Measurements from ENCODE around the gene CHL1. TPM values are rescaled to one million over a fixed set of nuclear protein-coding genes. Genes with fewer than 3 reads are reported as not detected.
"Not testable (repeated sequence)": the region's sequence is repeated elsewhere in the genome, so short reads cannot be mapped to it uniquely, and the experiment has no call there.

Gene CHL1
- total RNA-seq, 2 experiments from 2014 or later: not detected

DNA sequence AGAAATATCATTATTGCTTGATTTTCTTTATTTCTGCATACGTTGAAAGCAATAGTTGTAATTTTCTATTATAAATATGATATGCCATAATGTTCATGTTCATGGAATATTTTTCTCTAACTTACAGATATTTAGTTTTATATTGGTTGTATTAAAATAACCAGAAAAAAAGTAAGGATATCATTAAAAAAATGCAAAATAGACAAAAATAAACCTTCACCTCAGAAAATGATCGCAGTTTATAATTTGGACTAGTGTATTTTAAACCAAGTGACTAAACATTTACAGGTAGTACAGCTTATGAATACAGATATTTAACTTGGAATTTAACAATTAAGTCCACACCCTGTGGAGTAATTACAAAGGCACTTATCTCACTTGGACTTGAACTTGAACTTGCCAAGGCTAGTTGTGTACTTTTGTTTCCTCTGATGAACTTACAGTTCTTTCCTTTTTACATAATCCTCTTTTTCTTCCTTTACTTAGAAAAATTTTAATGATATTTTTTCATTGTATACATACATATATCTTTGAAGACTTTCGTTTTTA, 156.7 kb downstream of the CHL1 start:
- DNase-seq (no peak), ATAC-seq (no peak)
- Mint-ChIP-seq H3K27me3 (no peaks in the 10 kb centered on the region), H3K36me3 (no peaks in the 10 kb centered on the region), H3K4me1 (no peaks in the 10 kb centered on the region), H3K4me3 (no peak overlapping the region), H3K27ac (no peak overlapping the region), H3K9me3 (ENCODE audit: low read depth) (no peaks in the 10 kb centered on the region)
- CTCF ChIA-PET: interaction anchor here (1.4 to 2.0 kb wide), 2 partner anchors 9 to 34 kb away, joined by 4 read pairs; no protein-coding TSS in a partner anchor

DNA sequence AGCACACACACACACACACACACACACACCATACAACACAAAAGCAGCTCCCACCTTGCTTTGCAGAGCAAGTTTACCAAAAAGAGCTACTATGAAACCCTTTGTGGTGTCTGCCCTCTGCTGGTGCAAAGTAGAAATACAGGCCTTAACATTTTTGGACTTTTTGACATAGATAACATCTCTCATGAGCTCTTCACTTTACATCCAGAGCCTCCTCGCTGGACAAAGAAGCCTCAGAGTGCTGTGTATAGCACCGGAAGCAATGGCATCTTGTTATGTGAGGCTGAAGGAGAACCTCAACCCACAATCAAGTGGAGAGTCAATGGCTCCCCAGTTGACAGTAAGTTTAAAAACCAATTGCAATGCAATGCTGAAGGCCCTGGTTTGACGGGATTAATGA, 157.9 kb downstream of the CHL1 start:
- ATAC-seq: no peak

DNA sequence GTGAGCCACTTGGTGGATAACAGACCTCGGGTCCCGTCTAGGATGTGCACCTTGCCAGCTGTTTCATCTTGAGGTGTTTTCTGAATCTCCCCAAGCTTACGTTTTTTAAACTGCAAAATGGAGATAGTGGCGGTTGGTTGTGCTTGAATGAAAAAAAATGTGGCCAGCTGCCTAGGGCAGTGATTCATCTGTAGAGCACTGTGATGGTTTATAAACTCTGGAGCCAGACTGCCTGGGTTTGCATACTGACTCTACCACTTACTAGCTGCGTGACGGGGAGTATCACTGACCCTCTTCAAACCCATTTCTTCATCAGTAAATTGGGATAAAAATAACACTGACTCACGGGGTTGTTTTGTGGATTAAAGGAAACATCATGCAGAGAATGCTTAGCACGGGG, 159.1 kb downstream of the CHL1 start:
- Mint-ChIP-seq H3K4me1 (no peaks in the 10 kb centered on the region), H3K36me3 (no peaks in the 10 kb centered on the region), H3K9me3 (ENCODE audit: low read depth) (no peaks in the 10 kb centered on the region), H3K4me3 (no peak overlapping the region), H3K27ac (no peak overlapping the region), H3K27me3 (no peaks in the 10 kb centered on the region)
- ATAC-seq (no peak), DNase-seq (no peak)
- CTCF ChIA-PET: no interaction called here

More for the DNA sequence above, 157.9 kb downstream of the CHL1 start:
- Mint-ChIP-seq H3K36me3 (no peaks in the 10 kb centered on the region), H3K9me3 (ENCODE audit: low read depth) (no peaks in the 10 kb centered on the region), H3K4me3 (no peak overlapping the region), H3K4me1 (no peaks in the 10 kb centered on the region), H3K27ac (no peak overlapping the region), H3K27me3 (no peaks in the 10 kb centered on the region)
- CTCF ChIA-PET: interaction anchor here (1.0 to 1.4 kb wide), 3 partner anchors 23 to 316 kb away, joined by 3 to 4 read pairs (median 4); no protein-coding TSS in a partner anchor
- DNase-seq: no peak

DNA sequence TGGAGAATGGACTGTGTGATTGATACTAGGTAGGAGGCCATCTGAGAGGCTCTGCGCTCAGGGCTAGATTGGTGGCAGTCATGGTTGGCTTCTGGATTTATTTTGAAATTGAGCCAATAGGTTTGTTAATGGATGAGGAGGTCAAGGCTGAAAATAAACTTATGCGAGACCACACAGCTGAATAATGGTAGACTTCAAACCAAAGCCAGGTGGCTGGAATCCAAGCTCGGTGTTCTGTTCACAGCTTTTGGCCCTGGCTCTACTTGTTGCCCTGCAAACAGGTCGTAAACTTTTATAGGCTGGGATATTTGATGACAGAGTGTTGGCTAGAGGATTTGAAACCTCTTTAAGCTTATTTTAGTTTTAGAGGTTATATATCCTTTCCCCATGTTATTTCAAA, 160.4 kb downstream of the CHL1 start:
- Mint-ChIP-seq H3K4me1 (no peaks in the 10 kb centered on the region), H3K27me3 (no peaks in the 10 kb centered on the region), H3K9me3 (ENCODE audit: low read depth) (no peaks in the 10 kb centered on the region), H3K4me3 (no peak overlapping the region), H3K36me3 (no peaks in the 10 kb centered on the region), H3K27ac (no peak overlapping the region)
- CTCF ChIA-PET: no interaction called here
- DNase-seq (no peak), ATAC-seq (no peak)

DNA sequence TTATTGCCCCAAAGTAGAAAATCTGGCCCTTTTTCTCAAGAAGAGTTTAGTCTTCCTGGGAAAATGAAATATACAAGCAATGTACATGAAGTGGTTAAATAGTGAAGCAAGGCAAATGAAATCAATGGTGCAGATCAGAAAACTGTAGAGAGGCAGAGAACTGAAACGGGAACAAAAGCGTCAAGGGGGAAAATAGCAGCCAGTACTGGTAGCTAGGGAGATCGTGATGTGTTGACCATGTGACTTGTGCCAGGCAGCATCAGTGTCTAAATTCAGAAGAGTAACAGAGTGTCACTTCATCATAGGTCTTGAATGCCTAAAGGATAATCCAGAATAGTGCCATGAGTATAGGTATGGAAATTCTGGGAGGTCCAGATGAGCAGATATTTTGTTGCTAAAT, 163.1 kb downstream of the CHL1 start:
- H3K36me3 Mint-ChIP-seq: no peaks in the 10 kb centered on the region
- no peaks in the 10 kb centered on the region for H3K27me3 Mint-ChIP-seq

DNA sequence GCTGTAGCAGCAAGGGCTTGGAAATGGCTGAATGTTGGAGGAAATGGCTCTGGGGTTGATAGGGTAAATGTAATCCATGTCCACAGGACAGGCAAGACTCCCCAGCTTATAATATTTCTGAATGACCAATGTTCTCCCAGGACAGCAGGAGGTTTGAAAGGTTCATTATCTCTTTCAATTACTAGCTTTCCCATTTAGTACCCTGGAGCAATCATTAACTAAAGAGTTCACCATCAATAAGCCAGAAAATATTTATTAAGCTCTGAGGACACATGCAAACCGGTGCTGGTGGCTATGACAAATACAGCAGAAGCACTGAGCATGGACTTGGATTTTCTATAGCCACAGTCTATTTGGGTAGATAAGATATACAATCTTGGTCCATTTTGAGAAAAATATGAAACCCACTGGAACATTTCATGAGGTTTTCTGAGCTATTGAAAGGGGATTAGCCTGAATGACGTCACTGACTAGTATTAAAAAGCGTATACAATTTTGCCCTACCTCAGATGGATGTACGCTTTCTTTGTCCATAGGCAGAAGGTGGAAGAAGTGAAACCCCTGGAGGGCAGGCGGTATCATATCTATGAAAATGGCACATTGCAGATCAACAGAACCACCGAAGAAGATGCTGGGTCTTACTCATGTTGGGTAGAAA, 166.2 kb downstream of the CHL1 start:
- Mint-ChIP-seq H3K27me3 (no peaks in the 10 kb centered on the region), H3K4me3 (no peak overlapping the region), H3K9me3 (ENCODE audit: low read depth) (peaks cover 3% of the 10 kb centered on the region), H3K36me3 (no peaks in the 10 kb centered on the region), H3K27ac (no peak overlapping the region), H3K4me1 (no peaks in the 10 kb centered on the region)
- ATAC-seq (no peak), DNase-seq (no peak)
- CTCF ChIA-PET: interaction anchor here (0.9 kb wide), 1 partner anchor 10 kb away, joined by 4 read pairs; no protein-coding TSS in a partner anchor

More for the DNA sequence above, 163.1 kb downstream of the CHL1 start:
- Mint-ChIP-seq H3K27ac (no peak overlapping the region), H3K4me1 (no peaks in the 10 kb centered on the region), H3K4me3 (no peak overlapping the region), H3K9me3 (ENCODE audit: low read depth) (no peaks in the 10 kb centered on the region)
- CTCF ChIA-PET: no interaction called here
- DNase-seq (no peak), ATAC-seq (no peak)

DNA sequence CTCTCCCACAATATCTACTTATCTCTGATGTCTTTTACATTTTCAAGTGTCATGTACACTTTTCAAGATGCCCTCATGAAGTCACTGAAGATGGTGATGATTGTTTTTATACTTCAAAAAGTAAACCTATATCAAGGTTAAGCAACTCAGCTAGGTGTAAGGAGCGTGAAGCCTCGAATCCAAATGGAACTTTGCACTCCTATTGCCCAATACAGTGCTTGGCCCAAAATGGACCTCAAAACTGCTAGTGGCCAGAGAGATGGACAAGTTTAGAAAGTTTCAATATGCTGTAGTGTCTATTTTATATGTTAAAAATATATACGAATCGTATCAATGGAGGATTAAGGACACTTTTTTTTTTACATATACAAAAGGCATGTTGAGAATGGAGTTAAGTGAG, 167.7 kb downstream of the CHL1 start:
- Mint-ChIP-seq H3K9me3 (ENCODE audit: low read depth) (peaks cover 6% of the 10 kb centered on the region), H3K36me3 (no peaks in the 10 kb centered on the region), H3K4me1 (no peaks in the 10 kb centered on the region), H3K4me3 (no peak overlapping the region), H3K27me3 (no peaks in the 10 kb centered on the region), H3K27ac (no peak overlapping the region)
- CTCF ChIA-PET: no interaction called here
- DNase-seq (no peak), ATAC-seq (no peak)

DNA sequence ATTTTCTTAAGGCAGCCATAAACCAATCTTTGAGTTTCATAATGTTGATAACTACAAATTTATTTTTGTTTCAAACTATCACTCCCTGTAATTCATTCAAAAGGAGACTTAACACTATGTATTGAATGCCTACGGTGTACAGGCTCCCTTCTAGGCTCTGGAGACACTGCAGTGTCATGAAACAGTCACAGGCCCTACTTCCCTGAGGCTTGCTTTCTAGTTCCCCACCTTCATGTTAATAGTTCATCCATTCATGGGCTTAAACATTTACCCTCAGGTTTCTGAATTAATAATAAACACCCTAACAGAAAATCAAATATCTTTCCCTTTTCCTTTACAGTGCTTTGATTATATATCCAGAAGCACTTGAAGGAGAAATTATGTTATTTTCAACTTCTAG, 168.7 kb downstream of the CHL1 start:
- H3K27me3 Mint-ChIP-seq: no peaks in the 10 kb centered on the region
- H3K27ac Mint-ChIP-seq: no peak overlapping the region
- H3K4me1 Mint-ChIP-seq: no peaks in the 10 kb centered on the region
- CTCF ChIA-PET: no interaction called here
- ATAC-seq (no peak), DNase-seq (no peak)
- H3K36me3 Mint-ChIP-seq: no peaks in the 10 kb centered on the region
- H3K9me3 Mint-ChIP-seq (ENCODE audit: low read depth): peaks cover 6% of the 10 kb centered on the region
- no peak overlapping the region for H3K4me3 Mint-ChIP-seq

DNA sequence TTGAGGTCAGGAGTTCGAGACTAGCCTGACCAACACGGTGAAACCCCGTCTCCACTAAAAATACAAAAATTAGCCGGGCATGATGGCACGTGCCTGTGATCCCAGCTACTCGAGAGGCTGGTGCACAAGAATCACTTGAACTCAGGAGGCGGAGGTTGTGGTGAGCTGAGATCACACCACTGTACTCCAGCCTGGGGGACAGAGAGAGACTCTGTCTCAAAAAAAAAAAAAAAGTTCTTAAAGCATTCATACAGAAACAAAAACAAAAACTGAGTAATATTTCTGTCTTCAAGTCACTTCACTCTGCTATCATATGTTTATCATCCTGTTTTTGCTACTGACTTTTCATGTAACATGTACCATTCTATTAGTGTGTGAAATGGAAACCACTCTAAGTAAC, 169.7 kb downstream of the CHL1 start:
- H3K4me3 Mint-ChIP-seq; H3K27me3 Mint-ChIP-seq; H3K9me3 Mint-ChIP-seq (ENCODE audit: low read depth); H3K36me3 Mint-ChIP-seq; CTCF ChIA-PET; H3K27ac Mint-ChIP-seq; DNase-seq; H3K4me1 Mint-ChIP-seq; ATAC-seq: not testable (repeated sequence)

DNA sequence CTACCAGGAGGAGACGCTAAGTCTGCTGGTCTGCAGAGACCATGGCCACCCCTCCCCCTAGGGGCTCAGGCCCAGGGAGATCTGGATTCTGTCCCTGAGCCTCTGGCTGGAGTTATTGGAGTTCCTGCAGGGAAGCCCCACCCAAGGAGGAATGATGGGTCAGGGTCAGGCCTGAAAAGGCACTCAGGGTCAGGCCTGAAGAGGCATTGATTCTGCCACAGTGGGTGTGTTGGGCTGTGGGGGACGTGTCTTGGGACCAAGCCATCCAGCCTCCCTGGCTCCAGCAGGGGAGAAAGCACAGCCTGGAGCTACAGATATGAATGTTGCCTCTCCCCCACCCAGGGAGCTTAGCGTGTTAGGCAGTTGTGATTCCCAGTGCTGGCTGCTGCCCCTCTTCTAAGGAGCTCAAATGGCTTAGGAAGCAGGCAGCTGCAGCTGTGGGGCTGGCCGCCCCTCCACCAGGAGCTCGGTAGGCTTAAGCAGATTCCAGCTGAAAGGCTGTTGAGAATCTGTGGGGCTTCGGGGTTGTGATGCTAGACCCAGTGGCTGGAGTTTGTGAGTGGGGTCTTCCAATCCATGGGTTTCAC, 176.7 kb downstream of the CHL1 start:
- Mint-ChIP-seq H3K4me1 (no peaks in the 10 kb centered on the region), H3K27ac (no peak overlapping the region), H3K27me3 (no peaks in the 10 kb centered on the region)

DNA sequence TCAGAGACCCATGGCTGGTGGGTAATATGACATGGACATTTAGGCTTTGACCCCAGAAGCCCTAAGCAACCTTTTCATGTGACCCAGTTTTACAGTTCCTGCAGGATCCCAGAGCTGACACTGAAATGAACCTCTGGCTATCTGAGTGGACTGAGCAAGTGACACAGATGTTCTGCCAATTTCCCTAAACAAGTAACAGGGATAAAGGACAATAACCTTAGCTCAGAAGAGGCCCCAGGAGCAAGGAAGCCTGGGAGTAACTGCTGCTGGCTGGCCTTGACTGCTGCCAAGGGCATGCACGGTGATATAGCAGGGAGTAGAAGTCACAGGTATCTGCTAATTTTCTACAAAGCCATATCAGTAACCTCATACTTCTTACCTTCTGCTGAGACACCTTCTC, 177.9 kb downstream of the CHL1 start:
- no peak for DNase-seq
- CTCF ChIA-PET: no interaction called here
- H3K36me3 Mint-ChIP-seq: no peaks in the 10 kb centered on the region
- H3K27ac Mint-ChIP-seq: no peak overlapping the region
- no peak for ATAC-seq
- H3K27me3 Mint-ChIP-seq: no peaks in the 10 kb centered on the region
- no peaks in the 10 kb centered on the region for H3K9me3 Mint-ChIP-seq (ENCODE audit: low read depth)
- H3K4me1 Mint-ChIP-seq: no peaks in the 10 kb centered on the region
- no peak overlapping the region for H3K4me3 Mint-ChIP-seq

More for the DNA sequence above, 176.7 kb downstream of the CHL1 start:
- no peaks in the 10 kb centered on the region for H3K36me3 Mint-ChIP-seq
- H3K9me3 Mint-ChIP-seq (ENCODE audit: low read depth): peaks cover 3% of the 10 kb centered on the region
- no peak for ATAC-seq
- CTCF ChIA-PET: no interaction called here
- DNase-seq: no peak
- no peak overlapping the region for H3K4me3 Mint-ChIP-seq

DNA sequence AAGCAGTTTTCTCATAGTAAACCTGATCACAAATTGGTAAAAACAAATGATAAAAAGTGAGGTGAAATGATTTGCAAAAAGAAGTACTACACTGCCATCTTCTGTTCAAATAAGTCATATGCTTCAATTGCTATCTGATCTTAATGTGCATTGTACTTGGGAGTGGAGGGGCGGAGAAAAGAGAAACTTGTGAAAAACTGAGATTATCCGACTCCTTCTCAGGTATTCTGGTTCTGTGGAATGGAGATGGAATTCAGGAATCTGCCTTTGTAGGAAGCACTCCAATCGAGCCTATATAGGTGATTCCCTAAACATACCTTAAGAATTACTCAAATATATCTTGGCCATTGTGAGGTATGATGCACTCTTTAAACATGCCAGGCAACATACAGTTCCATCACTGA, 180.6 kb downstream of the CHL1 start:
- Mint-ChIP-seq H3K36me3 (no peaks in the 10 kb centered on the region), H3K27ac (no peak overlapping the region), H3K9me3 (ENCODE audit: low read depth) (no peaks in the 10 kb centered on the region), H3K4me3 (no peak overlapping the region), H3K4me1 (no peaks in the 10 kb centered on the region), H3K27me3 (no peaks in the 10 kb centered on the region)
- CTCF ChIA-PET: interaction anchor here (1.0 kb wide), 1 partner anchor 23 kb away, joined by 3 read pairs; no protein-coding TSS in a partner anchor
- DNase-seq (no peak), ATAC-seq (no peak)

DNA sequence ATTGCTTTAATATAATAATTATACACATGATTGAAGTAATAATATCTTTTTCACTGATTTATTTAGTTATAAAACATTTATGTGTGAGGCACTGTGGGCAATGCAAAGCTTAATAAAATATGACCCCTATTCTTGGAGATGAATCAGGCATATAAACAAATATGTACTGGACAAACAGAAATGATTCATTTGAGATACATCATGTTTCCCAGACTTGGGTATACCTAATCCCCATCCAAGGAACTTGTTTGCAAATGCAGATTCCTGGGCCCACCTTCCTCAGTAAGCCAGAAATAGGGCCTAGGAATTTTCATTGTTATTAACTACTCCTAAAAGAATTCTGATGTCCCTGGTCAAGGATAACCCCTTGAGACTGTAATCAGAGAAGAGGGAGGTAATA, 184.2 kb downstream of the CHL1 start:
- H3K27ac Mint-ChIP-seq: no peak overlapping the region
- H3K4me3 Mint-ChIP-seq: no peak overlapping the region
- CTCF ChIA-PET: no interaction called here
- no peaks in the 10 kb centered on the region for H3K9me3 Mint-ChIP-seq (ENCODE audit: low read depth)
- DNase-seq (no peak), ATAC-seq (no peak)
- no peaks in the 10 kb centered on the region for H3K36me3 Mint-ChIP-seq
- no peaks in the 10 kb centered on the region for H3K4me1 Mint-ChIP-seq
- no peaks in the 10 kb centered on the region for H3K27me3 Mint-ChIP-seq

DNA sequence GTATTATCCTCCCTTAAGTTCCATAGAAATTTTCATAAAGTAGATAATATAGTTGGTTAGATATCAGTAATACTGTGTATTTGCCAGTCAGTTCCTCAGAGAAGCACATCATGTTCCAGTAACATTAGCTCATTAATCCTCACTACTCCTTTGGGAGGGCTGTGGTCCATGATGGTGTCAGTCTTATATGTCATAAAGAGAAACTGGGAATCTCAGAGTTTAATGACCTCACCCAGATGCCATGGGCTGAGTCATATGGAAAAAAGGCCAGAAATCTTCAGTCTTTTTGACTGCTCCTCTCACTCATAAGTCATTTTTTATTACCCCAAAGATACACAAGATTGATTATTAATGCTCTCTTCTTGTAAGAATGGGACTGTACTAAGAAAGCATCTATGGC, 188.6 kb downstream of the CHL1 start:
- H3K4me3 Mint-ChIP-seq: no peak overlapping the region
- no peaks in the 10 kb centered on the region for H3K36me3 Mint-ChIP-seq
- CTCF ChIA-PET: no interaction called here
- no peaks in the 10 kb centered on the region for H3K9me3 Mint-ChIP-seq (ENCODE audit: low read depth)
- no peak overlapping the region for H3K27ac Mint-ChIP-seq
- DNase-seq (no peak), ATAC-seq (no peak)
- H3K27me3 Mint-ChIP-seq: no peaks in the 10 kb centered on the region
- no peaks in the 10 kb centered on the region for H3K4me1 Mint-ChIP-seq
